Ectodermal cell (in vitro differentiated cells): Measurements from ENCODE around the gene B4GALNT1. TPM values are rescaled to one million over a fixed set of nuclear protein-coding genes. Genes with fewer than 3 reads are reported as not detected.
"Not testable (repeated sequence)": the region's sequence is repeated elsewhere in the genome, so short reads cannot be mapped to it uniquely, and the experiment has no call there.

Experiments used
- H3K27ac ChIP-seq: 2 replicates; pipeline ENCODE4 v1.7.0; 2013; ENCODE audit warnings: mild to moderate bottlenecking, low read depth, low read length; ENCODE audit not compliant: insufficient read depth, poor library complexity, severe bottlenecking
- H3K27me3 ChIP-seq: 2 replicates; pipeline ENCODE4 v1.7.0; 2013; ENCODE audit warnings: mild to moderate bottlenecking, low read length; ENCODE audit not compliant: insufficient read depth, control insufficient read depth, poor library complexity, severe bottlenecking
- H3K36me3 ChIP-seq: one replicate; pipeline ENCODE4 v1.7.0; 2013; ENCODE audit warnings: low read length; ENCODE audit not compliant: control insufficient read depth, insufficient read depth
- H3K4me1 ChIP-seq: one replicate; pipeline ENCODE4 v1.7.0; 2013; ENCODE audit warnings: low read length; ENCODE audit not compliant: control insufficient read depth, insufficient read depth
- H3K4me3 ChIP-seq: 2 replicates; pipeline ENCODE4 v1.7.0; 2013; ENCODE audit warnings: low read depth, low read length, control low read depth; ENCODE audit not compliant: insufficient read depth
- H3K9me3 ChIP-seq: 2 replicates; pipeline ENCODE4 v1.7.0; 2013; ENCODE audit warnings: mild to moderate bottlenecking, low read length, moderate library complexity; ENCODE audit not compliant: control insufficient read depth
- WGBS, 2 experiments: methylation state at CpG; one replicate each; pipeline ENCODE4 v1.1.7; 2013; ENCODE audit warnings: missing lambda C conversion rate in 2 of 2; 5-methylcytosine and 5-hydroxymethylcytosine counted together
- polyA plus RNA-seq, 4 experiments: library from polyadenylated mRNA; stranded (reverse); fragments of 50-300 nt; gene quantifications; one replicate each; pipeline ENCODE4 v1.2.3, GENCODE V29; 2013

Gene B4GALNT1
- polyA plus RNA-seq (2013, experiment 1 of 4) = 4.7 TPM
- polyA plus RNA-seq (2013, experiment 2 of 4) = 2.7 TPM
- 2.9 TPM for polyA plus RNA-seq (2013, experiment 3 of 4)
- 2.4 TPM for polyA plus RNA-seq (2013, experiment 4 of 4)

- Histone ChIP-seq H3K4me1 (peaks cover 12% of the 10 kb centered on the region), H3K27ac (no peak within 1 kb of the TSS), H3K4me3 (peak within 1 kb of the TSS; percentile 43), H3K9me3 (no peaks in the 10 kb centered on the region), H3K27me3 (peaks cover 67% of the 10 kb centered on the region), H3K36me3 (no peaks in the 10 kb centered on the region)
- 3 to 5% methylated on average over 57 of the region's 58 CpGs for WGBS, 2 experiments
These were observed at the start of gene B4GALNT1 for GRCh38 chr12:57632958-57633840. Gene B4GALNT1 (minus strand): TSS chr12:57633201. CDS start chr12:57632132, 1,069 bp downstream.

GRCh38 chr12:57679697-57680096, 46.7 kb upstream of the B4GALNT1 start:
- H3K4me1 ChIP-seq = no peaks in the 10 kb centered on the region
- H3K36me3 ChIP-seq = no peaks in the 10 kb centered on the region
- no peak overlapping the region for H3K4me3 ChIP-seq
- H3K9me3 ChIP-seq = no peaks in the 10 kb centered on the region
- no peaks in the 10 kb centered on the region for H3K27me3 ChIP-seq
- no peak overlapping the region for H3K27ac ChIP-seq

- H3K27me3 ChIP-seq, H3K36me3 ChIP-seq, H3K4me1 ChIP-seq, H3K27ac ChIP-seq, H3K4me3 ChIP-seq, H3K9me3 ChIP-seq: not testable (repeated sequence)
- 88 to 89% methylated on average over 6 of the region's 9 CpGs for WGBS, 2 experiments
These were observed 44.9 kb upstream of the B4GALNT1 start for GRCh38 chr12:57677947-57678346.

GRCh38 chr12:57674691-57675090, 41.7 kb upstream of the B4GALNT1 start:
- no peaks in the 10 kb centered on the region for H3K36me3 ChIP-seq
- no peak overlapping the region for H3K27ac ChIP-seq
- no peak overlapping the region for H3K4me3 ChIP-seq
- WGBS, 2 experiments = 94 to 96% methylated on average over 29 of the region's 29 CpGs
- H3K4me1 ChIP-seq = no peaks in the 10 kb centered on the region
- no peaks in the 10 kb centered on the region for H3K9me3 ChIP-seq
- H3K27me3 ChIP-seq = no peaks in the 10 kb centered on the region

GRCh38 chr12:57672801-57673200, 39.8 kb upstream of the B4GALNT1 start:
- Histone ChIP-seq H3K4me1 (no peaks in the 10 kb centered on the region), H3K27ac (no peak overlapping the region), H3K4me3 (no peak overlapping the region), H3K27me3 (no peaks in the 10 kb centered on the region), H3K9me3 (no peaks in the 10 kb centered on the region), H3K36me3 (no peaks in the 10 kb centered on the region)
- 85% methylated on average over 6 of the region's 6 CpGs for WGBS, 2 experiments

DNA sequence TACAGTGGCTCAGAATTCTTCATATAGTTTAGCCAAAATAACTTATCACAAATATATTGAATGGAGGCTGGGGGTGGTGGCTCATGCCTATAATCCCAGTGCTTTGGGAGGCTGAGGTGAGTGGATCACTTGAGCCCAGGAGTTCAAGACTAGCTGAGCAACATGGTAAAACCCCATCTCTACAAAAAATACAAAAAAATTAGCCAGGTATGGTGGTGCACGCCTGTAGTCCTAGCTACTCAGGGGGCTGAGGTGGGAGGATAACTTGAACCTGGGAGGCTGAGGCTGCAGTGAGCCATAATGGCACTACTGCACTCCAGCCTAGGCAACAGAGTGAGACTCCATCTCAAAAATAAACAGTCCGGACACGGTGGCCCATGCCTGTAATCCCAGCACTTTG, 38.8 kb upstream of the B4GALNT1 start:
- not testable (repeated sequence) for H3K27ac ChIP-seq
- 82 to 88% methylated on average over 3 of the region's 3 CpGs for WGBS, 2 experiments

GRCh38 chr12:57669691-57670090, 36.7 kb upstream of the B4GALNT1 start:
- not testable (repeated sequence) for H3K36me3 ChIP-seq, H3K4me3 ChIP-seq, H3K27me3 ChIP-seq, H3K9me3 ChIP-seq, H3K27ac ChIP-seq, H3K4me1 ChIP-seq
- 79 to 80% methylated on average over 10 of the region's 10 CpGs for WGBS, 2 experiments

More for the DNA sequence above, 38.8 kb upstream of the B4GALNT1 start:
- not testable (repeated sequence) for H3K36me3 ChIP-seq, H3K9me3 ChIP-seq, H3K4me3 ChIP-seq, H3K27me3 ChIP-seq, H3K4me1 ChIP-seq

DNA sequence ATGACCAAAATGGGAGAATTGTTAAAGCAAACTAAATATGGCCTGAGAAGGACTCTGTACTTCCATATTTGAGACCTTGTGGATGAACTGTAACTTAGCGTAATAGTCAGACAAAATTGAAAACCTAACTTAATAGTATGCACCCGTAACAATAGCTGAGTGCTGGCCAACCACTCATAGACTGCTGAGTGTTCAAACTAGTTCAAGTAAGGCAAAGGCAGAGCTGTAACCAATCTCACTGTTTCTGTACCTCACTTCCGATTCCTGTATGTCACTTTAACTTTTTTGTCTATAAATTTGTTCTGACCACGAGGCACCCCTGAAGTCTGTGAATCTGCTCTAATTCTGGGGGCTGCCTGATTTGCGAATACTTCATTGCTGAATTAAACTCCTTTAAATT, 33.9 kb upstream of the B4GALNT1 start:
- H3K27ac ChIP-seq = no peak overlapping the region
- WGBS, 2 experiments = 79 to 81% methylated on average over 5 of the region's 5 CpGs
- H3K4me3 ChIP-seq = no peak overlapping the region
- no peaks in the 10 kb centered on the region for H3K27me3 ChIP-seq
- H3K9me3 ChIP-seq = no peaks in the 10 kb centered on the region
- no peaks in the 10 kb centered on the region for H3K4me1 ChIP-seq
- no peaks in the 10 kb centered on the region for H3K36me3 ChIP-seq

GRCh38 chr12:57665066-57665820, 32.2 kb upstream of the B4GALNT1 start:
- WGBS, 2 experiments = 88 to 89% methylated on average over 34 of the region's 34 CpGs
- not testable (repeated sequence) for H3K4me1 ChIP-seq, H3K9me3 ChIP-seq, H3K27ac ChIP-seq, H3K4me3 ChIP-seq, H3K27me3 ChIP-seq, H3K36me3 ChIP-seq

DNA sequence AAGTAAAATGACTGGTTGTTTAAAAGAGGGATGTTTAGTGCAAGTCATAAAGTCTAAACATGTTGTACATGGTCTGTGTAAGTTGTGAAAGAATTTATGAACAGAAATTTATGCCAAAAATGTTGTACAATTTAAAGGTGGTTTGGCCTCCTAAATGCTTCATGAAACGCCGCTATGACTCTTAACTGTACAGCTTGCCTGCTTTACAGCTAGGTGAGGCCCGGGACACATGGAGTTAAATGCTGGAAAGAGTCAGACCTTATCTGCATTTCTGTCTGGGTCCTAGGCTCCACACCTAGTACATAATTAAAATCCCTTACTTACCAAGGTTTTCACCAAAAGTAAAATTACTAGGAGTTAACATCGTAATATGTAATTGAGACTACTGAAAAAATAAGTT, 28.4 kb upstream of the B4GALNT1 start:
- Histone ChIP-seq H3K36me3 (no peaks in the 10 kb centered on the region), H3K27me3 (no peaks in the 10 kb centered on the region), H3K4me1 (no peaks in the 10 kb centered on the region), H3K27ac (no peak overlapping the region), H3K4me3 (no peak overlapping the region), H3K9me3 (no peaks in the 10 kb centered on the region)
- 86 to 87% methylated on average over 3 to 4 of the region's 4 CpGs for WGBS, 2 experiments
